GM19043 (cell line): ENCODE results near the gene PHF12.
"Not testable (repeated sequence)": the region's sequence is repeated elsewhere in the genome, so short reads cannot be mapped to it uniquely, and the experiment has no call there.

Source experiments
- ATAC-seq: cut with Tn5 transposase; IDR thresholded peaks from one replicate; pipeline ENCODE4 v1.9.1; 2021; ENCODE audit warnings: low read depth; ENCODE audit not compliant: unreplicated experiment

Gene PHF12

GRCh38 chr17:28938552-28938951, 12.8 kb downstream of the PHF12 start:
- no peak for ATAC-seq

- ATAC-seq: no peak
Measured at GRCh38 chr17:28937044-28937729, 14.1 kb downstream of the PHF12 start.

GRCh38 chr17:28935744-28936460, 15.4 kb downstream of the PHF12 start:
- no peak for ATAC-seq

- not testable (repeated sequence) for ATAC-seq
Measured at GRCh38 chr17:28934508-28934907, 16.8 kb downstream of the PHF12 start.

GRCh38 chr17:28929787-28930186, 21.5 kb downstream of the PHF12 start:
- ATAC-seq: no peak

GRCh38 chr17:28928061-28928460, 23.3 kb downstream of the PHF12 start:
- ATAC-seq: no peak

- ATAC-seq: no peak
Measured at GRCh38 chr17:28926786-28927185, 24.5 kb downstream of the PHF12 start.

GRCh38 chr17:28926366-28926765, 25.0 kb downstream of the PHF12 start:
- ATAC-seq: no peak

- ATAC-seq: no peak
Measured at GRCh38 chr17:28925912-28926365, 25.4 kb downstream of the PHF12 start.

GRCh38 chr17:28920201-28920600, 31.1 kb downstream of the PHF12 start:
- ATAC-seq: no peak

- no peak for ATAC-seq
Measured at GRCh38 chr17:28918295-28918694, 33.0 kb downstream of the PHF12 start.

- no peak for ATAC-seq
Measured at GRCh38 chr17:28917465-28917864, 33.9 kb downstream of the PHF12 start.

GRCh38 chr17:28917029-28917428, 34.3 kb downstream of the PHF12 start:
- no peak for ATAC-seq

GRCh38 chr17:28916302-28916934, 34.9 kb downstream of the PHF12 start:
- no peak for ATAC-seq

GRCh38 chr17:28912938-28913333, 38.4 kb downstream of the PHF12 start:
- ATAC-seq: no peak

GRCh38 chr17:28912281-28912937, 38.9 kb downstream of the PHF12 start:
- no peak for ATAC-seq

GRCh38 chr17:28911411-28912045, 39.8 kb downstream of the PHF12 start:
- ATAC-seq: no peak

GRCh38 chr17:28910534-28910933, 40.8 kb downstream of the PHF12 start:
- ATAC-seq: no peak

GRCh38 chr17:28908640-28909167, 42.6 kb downstream of the PHF12 start:
- no peak for ATAC-seq

- ATAC-seq: no peak
Measured at GRCh38 chr17:28907709-28908475, 43.4 kb downstream of the PHF12 start.
